CD4-positive, CD25-positive, alpha-beta regulatory T cell (primary cell): Measurements from ENCODE around the gene CLN5. TPM values are rescaled to one million over a fixed set of nuclear protein-coding genes. Genes with fewer than 3 reads are reported as not detected.

Experiments used
- ATAC-seq, 2 donors: fragments of 150-1000 bp; cut with Tn5 transposase; one replicate each; pipeline ENCODE4 v1.10.0; 2021; ENCODE audit warnings: low read depth in 2 of 2, moderate number of reproducible peaks in 2 of 2, moderate library complexity in 1 of 2
- DNase-seq, 3 donors: peaks; one replicate each; pipeline versions ENCODE4 v3.0.0 to v3.0.0-alpha.2; 2012 to 2022; ENCODE audit warnings: mixed read lengths in 1 of 3
- H3K27ac ChIP-seq: one replicate; pipeline ENCODE4 v1.7.0; 2013; ENCODE audit warnings: mild to moderate bottlenecking, low read length; ENCODE audit not compliant: insufficient read depth, poor library complexity, severe bottlenecking
- H3K27me3 ChIP-seq: one replicate; pipeline ENCODE4 v1.7.0; 2013; ENCODE audit warnings: low read length; ENCODE audit not compliant: control insufficient read depth, insufficient read depth
- H3K36me3 ChIP-seq: one replicate; pipeline ENCODE4 v1.7.0; 2013; ENCODE audit warnings: mild to moderate bottlenecking, low read length, moderate library complexity; ENCODE audit not compliant: control insufficient read depth, insufficient read depth
- H3K4me1 ChIP-seq: 2 replicates; pipeline ENCODE4 v1.7.0; 2013; ENCODE audit warnings: mild to moderate bottlenecking, low read length; ENCODE audit not compliant: insufficient read depth, control insufficient read depth, poor library complexity, severe bottlenecking
- H3K4me3 ChIP-seq: one replicate; pipeline ENCODE4 v1.7.0; 2013; ENCODE audit warnings: low read depth, mild to moderate bottlenecking, low read length, moderate library complexity
- H3K9me3 ChIP-seq, 2 experiments: 1 replicate in 1 of 2; 2 replicates in 1 of 2; pipeline ENCODE4 v1.7.0; 2013; ENCODE audit warnings: low read length in 2 of 2, mild to moderate bottlenecking in 1 of 2, moderate library complexity in 1 of 2; ENCODE audit not compliant: control insufficient read depth in 2 of 2
- H3K27ac Mint-ChIP-seq, 3 donors: one replicate each; pipeline ENCODE4 v1.8.0; 2020 to 2022; ENCODE audit warnings: mild to moderate bottlenecking in 3 of 3, mixed read lengths in 3 of 3, moderate library complexity in 2 of 3
- H3K27me3 Mint-ChIP-seq: one replicate; pipeline ENCODE4 v1.8.0; 2022; ENCODE audit warnings: mild to moderate bottlenecking, mixed read lengths
- H3K36me3 Mint-ChIP-seq: one replicate; pipeline ENCODE4 v1.8.0; 2020; ENCODE audit warnings: mixed read lengths
- H3K4me1 Mint-ChIP-seq, 4 donors: one replicate each; pipeline ENCODE4 v1.8.0; 2020 to 2022; ENCODE audit warnings: mixed read lengths in 4 of 4, mild to moderate bottlenecking in 1 of 4
- H3K4me3 Mint-ChIP-seq, 4 donors: one replicate each; pipeline ENCODE4 v1.8.0; 2020 to 2022; ENCODE audit warnings: mild to moderate bottlenecking in 4 of 4, mixed read lengths in 4 of 4, moderate library complexity in 3 of 4
- H3K9me3 Mint-ChIP-seq, 7 donors: one replicate each; pipeline ENCODE4 v1.8.0; 2020 to 2022; ENCODE audit warnings: mixed read lengths in 7 of 7, mild to moderate bottlenecking in 3 of 7, moderate library complexity in 2 of 7
- polyA plus RNA-seq, 4 donors: library from polyadenylated mRNA; unstranded; fragments of 300-500 nt; fragmentation: Illumina TruSeq; gene quantifications; one replicate each; pipeline ENCODE4 v1.2.3, GENCODE V29; 2021
- total RNA-seq: library from RNA; stranded (reverse); gene quantifications from one replicate; pipeline ENCODE4 v1.2.3, GENCODE V29; 2022

CLN5 gene
- total and polyA plus RNA-seq, 5 donors from 2014 or later: 27.3 to 45.5 (median 39.0) TPM

DNA sequence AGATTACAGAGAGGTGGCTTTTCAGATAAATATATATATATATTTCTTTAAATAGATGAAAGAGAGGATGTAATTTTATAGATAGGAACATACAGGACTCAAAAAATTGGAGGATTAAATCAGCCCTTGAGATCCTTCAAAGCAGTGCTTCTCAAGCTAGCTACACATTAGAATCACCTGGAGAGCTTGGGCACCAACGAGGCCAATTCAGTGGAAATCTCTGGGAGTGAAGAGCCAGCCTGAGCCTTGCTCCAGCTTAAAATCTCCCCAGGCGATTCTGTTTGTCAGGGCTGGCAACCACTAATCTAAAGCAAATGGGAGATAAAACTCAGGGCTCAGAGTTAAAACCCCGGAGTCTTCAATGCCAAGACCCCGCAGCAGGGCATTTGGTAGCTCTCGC, 15.0 kb upstream of the CLN5 start:
- peak overlapping the region in 1 of 4 donors; percentile 34 for H3K4me3 Mint-ChIP-seq
- peaks cover 10% of the 10 kb centered on the region for H3K27me3 ChIP-seq

GRCh38 chr13:76980075-76980718, 11.7 kb upstream of the CLN5 start:
- H3K4me1 Mint-ChIP-seq: peaks cover 3 to 19% (median 15%) of the 10 kb centered on the region in 4 donors
- Histone ChIP-seq H3K27ac (no peak overlapping the region), H3K27me3 (peaks cover 10% of the 10 kb centered on the region), H3K4me3 (peak overlapping the region; percentile 10), H3K9me3 (no peaks in the 10 kb centered on the region), H3K36me3 (no peaks in the 10 kb centered on the region), H3K4me1 (peaks cover 25% of the 10 kb centered on the region)
- peaks cover 0 to 2% (median 0%) of the 10 kb centered on the region in 7 donors for H3K9me3 Mint-ChIP-seq
- no peaks in the 10 kb centered on the region for H3K36me3 Mint-ChIP-seq
- peaks cover 36% of the 10 kb centered on the region for H3K27me3 Mint-ChIP-seq
- DNase-seq: peak; percentile 72 to 79 (median 77)
- peak; percentile 93 to 97 for ATAC-seq
- peak overlapping the region in 1 of 4 donors; percentile 33 for H3K4me3 Mint-ChIP-seq
- no peak overlapping the region for H3K27ac Mint-ChIP-seq

More for the DNA sequence above, 15.0 kb upstream of the CLN5 start:
- Mint-ChIP-seq H3K4me1 (peaks cover 3 to 19% (median 15%) of the 10 kb centered on the region in 4 donors), H3K27ac (peak overlapping the region in 2 of 3 donors; percentile 21 to 90), H3K36me3 (no peaks in the 10 kb centered on the region), H3K27me3 (peaks cover 50% of the 10 kb centered on the region), H3K9me3 (peaks cover 0 to 2% (median 0%) of the 10 kb centered on the region in 7 donors)
- no peak for DNase-seq
- Histone ChIP-seq H3K27ac (peak overlapping the region; percentile 62), H3K9me3 (no peaks in the 10 kb centered on the region), H3K4me1 (peaks cover 25% of the 10 kb centered on the region), H3K4me3 (no peak overlapping the region), H3K36me3 (no peaks in the 10 kb centered on the region)
- no peak for ATAC-seq

DNA sequence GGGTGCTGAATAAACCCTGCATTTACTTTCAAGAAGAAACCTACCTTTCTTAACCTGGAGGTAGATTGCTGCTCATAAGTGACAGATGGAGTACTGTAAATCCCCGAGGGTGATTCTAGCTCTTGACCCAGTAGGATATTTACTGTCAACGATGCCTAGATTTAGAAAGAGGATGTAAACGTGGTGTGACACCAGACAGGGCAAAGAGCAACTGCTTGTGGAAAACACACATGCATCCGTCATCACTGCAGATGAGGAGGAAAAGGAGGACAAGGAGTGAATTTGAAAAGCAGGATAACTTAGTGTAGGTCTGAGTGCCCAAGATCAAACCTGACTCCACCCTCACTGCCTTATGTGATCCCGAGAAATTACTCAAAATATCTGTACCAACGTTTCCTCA, 9.8 kb upstream of the CLN5 start:
- Mint-ChIP-seq H3K4me1 (peaks cover 2 to 11% (median 9%) of the 10 kb centered on the region in 4 donors), H3K27me3 (peaks cover 41% of the 10 kb centered on the region), H3K4me3 (no peak overlapping the region), H3K27ac (no peak overlapping the region), H3K36me3 (no peaks in the 10 kb centered on the region), H3K9me3 (peaks cover 0 to 2% (median 0%) of the 10 kb centered on the region in 7 donors)
- H3K27ac ChIP-seq: no peak overlapping the region
- DNase-seq (no peak), ATAC-seq (no peak)
- no peaks in the 10 kb centered on the region for H3K36me3 ChIP-seq
- peaks cover 10% of the 10 kb centered on the region for H3K27me3 ChIP-seq
- no peaks in the 10 kb centered on the region for H3K9me3 ChIP-seq
- peaks cover 14% of the 10 kb centered on the region for H3K4me1 ChIP-seq
- H3K4me3 ChIP-seq: no peak overlapping the region

DNA sequence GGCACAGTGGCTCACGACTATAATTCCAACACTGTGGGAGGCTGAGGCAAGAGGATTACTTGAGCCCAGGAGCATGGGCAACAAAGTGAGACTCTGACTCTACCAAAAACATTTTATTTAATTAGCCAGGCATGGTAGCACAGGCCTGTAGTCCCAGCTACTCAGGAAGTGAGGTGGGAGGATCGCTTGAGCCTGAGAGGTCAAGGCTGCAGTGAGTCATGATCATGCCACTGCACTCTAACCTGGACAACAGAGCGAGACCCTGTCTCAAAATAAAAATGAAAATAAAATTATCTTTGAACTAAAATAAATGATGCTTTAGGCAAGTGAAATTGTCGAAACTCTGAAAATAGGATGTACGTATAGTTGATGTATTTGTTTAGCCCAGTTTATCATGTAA, 8.2 kb upstream of the CLN5 start:
- Histone ChIP-seq H3K9me3 (no peaks in the 10 kb centered on the region), H3K27ac (no peak overlapping the region), H3K4me1 (peaks cover 8% of the 10 kb centered on the region), H3K27me3 (peaks cover 10% of the 10 kb centered on the region), H3K4me3 (no peak overlapping the region), H3K36me3 (no peaks in the 10 kb centered on the region)
- Mint-ChIP-seq H3K36me3 (no peaks in the 10 kb centered on the region), H3K4me3 (no peak overlapping the region), H3K27ac (no peak overlapping the region), H3K27me3 (peaks cover 32% of the 10 kb centered on the region), H3K9me3 (peaks cover 0 to 2% (median 0%) of the 10 kb centered on the region in 7 donors), H3K4me1 (peaks cover 2 to 11% (median 8%) of the 10 kb centered on the region in 4 donors)
- DNase-seq (no peak), ATAC-seq (no peak)

- Histone ChIP-seq H3K27me3 (no peaks in the 10 kb centered on the region), H3K9me3 (no peaks in the 10 kb centered on the region), H3K4me1 (peaks cover 28% of the 10 kb centered on the region), H3K36me3 (peaks cover 7% of the 10 kb centered on the region), H3K4me3 (peak overlapping the region; percentile 51), H3K27ac (peak overlapping the region; percentile 99)
- peak; percentile 73 to 86 (median 86) for DNase-seq
- Mint-ChIP-seq H3K27ac (peak overlapping the region; percentile 98 to 100 (median 99)), H3K36me3 (peaks cover 8% of the 10 kb centered on the region), H3K9me3 (no peaks in the 10 kb centered on the region), H3K4me1 (peaks cover 7 to 55% (median 33%) of the 10 kb centered on the region in 4 donors), H3K27me3 (no peaks in the 10 kb centered on the region), H3K4me3 (peak overlapping the region; percentile 90 to 98 (median 95))
- peak; percentile 62 to 70 for ATAC-seq
Observed at GRCh38 chr13:76991432-76991795, 467 bp upstream of the CLN5 start.

GRCh38 chr13:76992548-76993001, 694 bp downstream of the CLN5 start:
- Histone ChIP-seq H3K9me3 (no peaks in the 10 kb centered on the region), H3K36me3 (peaks cover 9% of the 10 kb centered on the region), H3K4me3 (peak overlapping the region; percentile 99), H3K27ac (peak overlapping the region; percentile 99), H3K27me3 (no peaks in the 10 kb centered on the region), H3K4me1 (peaks cover 28% of the 10 kb centered on the region)
- Mint-ChIP-seq H3K36me3 (peaks cover 12% of the 10 kb centered on the region), H3K4me1 (peaks cover 7 to 61% (median 37%) of the 10 kb centered on the region in 4 donors), H3K27ac (peak overlapping the region; percentile 98 to 100 (median 99)), H3K27me3 (no peaks in the 10 kb centered on the region), H3K4me3 (peak overlapping the region; percentile 90 to 98 (median 95)), H3K9me3 (no peaks in the 10 kb centered on the region)
- DNase-seq (no peak), ATAC-seq (no peak)

DNA sequence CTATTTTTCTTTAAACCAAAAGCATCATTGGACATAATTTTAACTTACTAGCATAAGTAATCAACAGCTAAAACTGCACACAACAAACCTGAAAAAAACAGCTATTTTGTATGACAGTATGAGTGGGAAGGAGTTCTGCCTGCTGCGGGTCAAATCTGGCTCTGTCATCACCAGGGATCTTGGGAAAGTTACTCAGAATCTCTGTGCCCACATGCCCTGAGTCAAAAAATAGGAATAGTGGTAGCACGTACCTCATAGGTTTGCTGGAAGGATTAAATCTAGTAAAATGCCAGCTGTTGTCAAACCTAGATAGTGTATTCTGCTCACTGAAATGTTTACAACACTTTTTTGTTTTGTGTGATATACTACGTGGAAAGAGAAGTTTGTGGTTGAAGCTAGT, 1.1 kb downstream of the CLN5 start:
- Mint-ChIP-seq H3K27ac (peak overlapping the region; percentile 98 to 100 (median 99)), H3K4me3 (peak overlapping the region; percentile 90 to 98 (median 95)), H3K27me3 (no peaks in the 10 kb centered on the region), H3K9me3 (no peaks in the 10 kb centered on the region), H3K4me1 (peaks cover 9 to 63% (median 38%) of the 10 kb centered on the region in 4 donors), H3K36me3 (peaks cover 12% of the 10 kb centered on the region)
- H3K4me3 ChIP-seq: peak overlapping the region; percentile 99
- peak overlapping the region; percentile 99 for H3K27ac ChIP-seq
- H3K4me1 ChIP-seq: peaks cover 28% of the 10 kb centered on the region
- no peaks in the 10 kb centered on the region for H3K27me3 ChIP-seq
- ATAC-seq: no peak
- DNase-seq: no peak
- no peaks in the 10 kb centered on the region for H3K9me3 ChIP-seq
- H3K36me3 ChIP-seq: peaks cover 14% of the 10 kb centered on the region
